Duodenal mucosa (tissue), 2 donors: ENCODE measurements around the gene OR51I2.

Source experiments
- H3K27ac ChIP-seq: one replicate; pipeline ENCODE4 v1.7.0; 2013; ENCODE audit warnings: low read depth, low read length
- H3K27me3 ChIP-seq, 2 donors: one replicate each; pipeline ENCODE4 v1.7.0; 2013; ENCODE audit warnings: low read length in 2 of 2, control low read depth in 1 of 2; ENCODE audit not compliant: insufficient read depth in 2 of 2, control insufficient read depth in 1 of 2
- H3K36me3 ChIP-seq, 2 donors: one replicate each; pipeline ENCODE4 v1.7.0; 2013; ENCODE audit warnings: low read length in 2 of 2, control low read depth in 1 of 2; ENCODE audit not compliant: insufficient read depth in 2 of 2, control insufficient read depth in 1 of 2
- H3K4me1 ChIP-seq, 2 donors: one replicate each; pipeline ENCODE4 v1.7.0; 2013; ENCODE audit warnings: low read length in 2 of 2, control low read depth in 1 of 2; ENCODE audit not compliant: insufficient read depth in 2 of 2, control insufficient read depth in 1 of 2
- H3K4me3 ChIP-seq, 2 donors: one replicate each; pipeline ENCODE4 v1.7.0; 2013; ENCODE audit warnings: low read length in 2 of 2, low read depth in 1 of 2
- H3K9ac ChIP-seq, 2 donors: one replicate each; pipeline ENCODE4 v1.7.0; 2013; ENCODE audit warnings: low read length in 2 of 2, low read depth in 1 of 2
- H3K9me3 ChIP-seq, 2 donors: one replicate each; pipeline ENCODE4 v1.7.0; 2013; ENCODE audit warnings: low read length in 2 of 2, control low read depth in 1 of 2; ENCODE audit not compliant: control insufficient read depth in 1 of 2

Gene OR51I2

DNA sequence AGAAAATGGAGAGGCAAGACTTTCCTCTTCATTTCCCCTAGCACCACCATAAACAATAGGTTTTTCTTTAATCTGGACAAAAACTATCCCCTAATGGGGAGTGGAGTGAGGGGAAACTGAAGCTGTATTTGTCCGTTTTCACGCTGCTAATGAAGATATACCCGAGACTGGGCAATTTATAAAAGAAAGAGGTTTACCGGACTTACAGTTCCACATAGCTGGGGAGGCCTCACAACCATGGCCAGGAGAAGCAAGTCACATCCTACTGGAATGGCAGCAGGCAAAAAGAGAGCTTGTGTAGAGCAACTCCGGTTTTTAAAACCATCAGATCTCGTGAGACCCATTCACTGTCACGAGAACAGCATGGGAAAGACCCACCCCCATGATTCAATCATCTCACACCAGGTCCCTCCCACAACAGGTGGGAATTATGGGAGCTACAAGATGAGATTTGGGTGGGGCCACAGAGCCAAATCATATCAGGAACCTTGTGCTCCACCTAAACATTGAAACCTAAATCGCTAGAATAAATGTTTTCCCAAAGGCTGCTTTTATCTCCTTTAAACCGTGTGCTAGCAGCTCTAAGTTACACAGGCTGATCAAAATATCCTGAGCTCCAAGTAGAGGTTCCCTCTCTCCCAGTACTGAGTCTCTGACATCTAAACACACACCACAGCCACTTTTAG lies 56.4 kb downstream of the OR51I2 start:
- Histone ChIP-seq H3K27ac (no peak overlapping the region), H3K9ac (no peak overlapping the region), H3K27me3 (no peaks in the 10 kb centered on the region), H3K9me3 (no peaks in the 10 kb centered on the region), H3K4me1 (no peaks in the 10 kb centered on the region), H3K36me3 (no peaks in the 10 kb centered on the region), H3K4me3 (no peak overlapping the region)
